Colonic mucosa (tissue), 4 donors: Measurements from ENCODE around the gene MFSD6. TPM values are rescaled to one million over a fixed set of nuclear protein-coding genes. Genes with fewer than 3 reads are reported as not detected.

Experiments used
- DNase-seq: peaks from one replicate; pipeline ENCODE4 v3.0.0-alpha.2; 2020
- H3K27ac ChIP-seq: fragments of 200-600 bp; one replicate; pipeline ENCODE4 v1.8.0; 2021
- H3K27me3 ChIP-seq: fragments of 200-600 bp; one replicate; pipeline ENCODE4 v1.8.0; 2021
- H3K36me3 ChIP-seq: fragments of 200-600 bp; one replicate; pipeline ENCODE4 v1.8.0; 2021
- H3K4me1 ChIP-seq: fragments of 200-600 bp; one replicate; pipeline ENCODE4 v1.8.0; 2021; ENCODE audit warnings: mild to moderate bottlenecking
- H3K4me3 ChIP-seq: fragments of 200-600 bp; one replicate; pipeline ENCODE4 v1.8.0; 2021
- H3K9ac ChIP-seq, 2 donors: one replicate each; pipeline ENCODE4 v1.7.0; 2013; ENCODE audit warnings: control low read depth in 2 of 2, low read depth in 2 of 2, low read length in 2 of 2
- H3K9me3 ChIP-seq: fragments of 200-600 bp; one replicate; pipeline ENCODE4 v1.8.0; 2021
- intact Hi-C: fragments of 100-400 bp; cut with DNase I; formaldehyde crosslinking; loops from one replicate; pipeline ENCODE4 v1.14.1; 2022
- total RNA-seq, 2 donors: library from RNA; stranded (reverse); fragmentation: NEBNext Ultra II Directional in 1 of 2; extraction: Animal tissue kit (Norgen Biotek cat#: 25700) in 1 of 2; gene quantifications; one replicate each; pipeline ENCODE4 v1.2.1, GENCODE V29; 2021
- TF ChIP-seq, protein P1 (sequence below): fragments of 200-600 bp; IDR thresholded peaks from one replicate; pipeline ENCODE4 v1.8.0; 2022; ENCODE audit warnings: antibody characterized with exemption, mild to moderate bottlenecking
- donor health status: healthy.
- donor health status: DM: no; HTN: no; CAD: no.
- donor health status: DM: no; HTN: no; CAD: no.

The MFSD6 gene
- total RNA-seq, 2 donors from 2014 or later, result 60.9 to 83.3 TPM

DNA sequence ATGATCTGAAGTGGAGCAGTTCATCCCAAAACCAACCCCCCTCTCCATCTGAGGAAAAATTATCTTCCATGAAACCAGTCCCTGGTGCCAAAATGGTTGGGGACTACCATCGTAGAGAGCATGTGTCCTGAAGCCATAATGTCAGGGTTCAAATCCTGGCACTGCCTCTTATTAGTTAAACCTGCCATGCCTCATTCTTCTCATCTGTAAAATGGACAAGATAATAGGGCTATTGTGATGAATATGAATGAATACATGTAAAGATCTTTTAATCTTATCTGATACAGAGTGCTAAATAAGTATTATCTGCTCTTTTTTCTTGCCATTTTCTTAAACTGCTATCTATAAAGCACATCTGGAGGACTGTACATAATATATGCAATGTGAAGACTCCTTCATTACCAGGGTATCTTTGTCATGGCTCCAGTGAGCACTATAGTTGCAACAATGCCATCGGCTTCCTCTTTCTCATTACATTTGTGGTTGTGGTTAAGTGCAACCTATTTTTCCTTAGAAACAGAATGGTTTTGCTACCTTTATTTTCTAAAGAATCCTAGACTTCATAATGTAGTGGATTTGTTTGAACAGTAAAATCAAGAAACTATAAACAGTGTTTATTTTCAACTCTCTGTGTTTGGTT is 27.0 kb downstream of the MFSD6 start:
- intact Hi-C loops, result no loop called here
- TF ChIP-seq, protein P1, sequence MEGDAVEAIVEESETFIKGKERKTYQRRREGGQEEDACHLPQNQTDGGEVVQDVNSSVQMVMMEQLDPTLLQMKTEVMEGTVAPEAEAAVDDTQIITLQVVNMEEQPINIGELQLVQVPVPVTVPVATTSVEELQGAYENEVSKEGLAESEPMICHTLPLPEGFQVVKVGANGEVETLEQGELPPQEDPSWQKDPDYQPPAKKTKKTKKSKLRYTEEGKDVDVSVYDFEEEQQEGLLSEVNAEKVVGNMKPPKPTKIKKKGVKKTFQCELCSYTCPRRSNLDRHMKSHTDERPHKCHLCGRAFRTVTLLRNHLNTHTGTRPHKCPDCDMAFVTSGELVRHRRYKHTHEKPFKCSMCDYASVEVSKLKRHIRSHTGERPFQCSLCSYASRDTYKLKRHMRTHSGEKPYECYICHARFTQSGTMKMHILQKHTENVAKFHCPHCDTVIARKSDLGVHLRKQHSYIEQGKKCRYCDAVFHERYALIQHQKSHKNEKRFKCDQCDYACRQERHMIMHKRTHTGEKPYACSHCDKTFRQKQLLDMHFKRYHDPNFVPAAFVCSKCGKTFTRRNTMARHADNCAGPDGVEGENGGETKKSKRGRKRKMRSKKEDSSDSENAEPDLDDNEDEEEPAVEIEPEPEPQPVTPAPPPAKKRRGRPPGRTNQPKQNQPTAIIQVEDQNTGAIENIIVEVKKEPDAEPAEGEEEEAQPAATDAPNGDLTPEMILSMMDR, result no peak
- H3K36me3 ChIP-seq, result peaks cover 5% of the 10 kb centered on the region

DNA sequence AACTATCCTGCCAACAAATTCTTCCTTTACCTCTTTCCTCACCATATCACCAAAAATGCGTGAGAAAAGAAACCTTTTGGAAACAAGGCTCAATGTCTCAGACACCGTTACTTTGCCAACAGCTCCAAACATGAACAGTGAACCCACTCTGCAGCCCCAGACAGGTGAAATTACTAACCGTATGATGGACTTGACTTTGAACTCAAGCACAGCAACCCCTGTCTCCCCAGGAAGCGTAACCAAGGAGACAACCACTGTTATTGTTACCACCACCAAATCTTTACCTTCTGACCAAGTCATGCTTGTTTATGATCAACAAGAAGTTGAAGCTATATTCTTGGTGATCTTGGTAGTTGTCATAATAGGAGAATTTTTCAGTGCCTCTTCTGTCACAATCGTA is 28.4 kb downstream of the MFSD6 start:
- no peaks in the 10 kb centered on the region for H3K9me3 ChIP-seq
- no peaks in the 10 kb centered on the region for H3K27me3 ChIP-seq
- H3K9ac ChIP-seq, result no peak overlapping the region
- intact Hi-C loops, result no loop called here
- H3K4me1 ChIP-seq, result peaks cover 15% of the 10 kb centered on the region
- TF ChIP-seq, protein P1, result no peak
- H3K36me3 ChIP-seq, result peaks cover 5% of the 10 kb centered on the region
- no peak overlapping the region for H3K4me3 ChIP-seq
- H3K27ac ChIP-seq, result no peak overlapping the region
- DNase-seq, result no peak

More for the DNA sequence above, 27.0 kb downstream of the MFSD6 start:
- no peak overlapping the region for H3K4me3 ChIP-seq
- peaks cover 15% of the 10 kb centered on the region for H3K4me1 ChIP-seq
- H3K27ac ChIP-seq, result no peak overlapping the region
- H3K9ac ChIP-seq, result no peak overlapping the region
- H3K27me3 ChIP-seq, result no peaks in the 10 kb centered on the region
- no peak for DNase-seq
- H3K9me3 ChIP-seq, result no peaks in the 10 kb centered on the region

DNA sequence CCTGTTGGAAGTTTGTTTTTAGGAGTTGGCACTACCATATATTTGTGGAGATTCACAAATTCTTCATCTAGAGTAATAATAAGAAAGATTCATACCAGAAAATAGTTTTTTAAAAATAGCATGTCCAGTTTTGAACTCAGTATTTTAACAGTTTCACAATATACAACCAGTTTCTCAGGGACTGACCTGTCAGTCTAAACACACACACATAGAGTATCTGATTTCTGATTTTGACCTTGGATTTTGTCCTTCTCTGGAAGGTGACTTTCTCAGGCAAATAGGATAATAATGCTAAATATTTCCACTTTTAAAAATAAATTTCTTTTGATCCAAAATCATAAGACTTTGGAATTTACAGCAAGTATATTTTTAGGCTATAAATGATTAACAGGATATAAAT is 32.0 kb downstream of the MFSD6 start:
- H3K4me3 ChIP-seq, result no peak overlapping the region
- H3K9ac ChIP-seq, result no peak overlapping the region
- H3K27ac ChIP-seq, result no peak overlapping the region
- peaks cover 5% of the 10 kb centered on the region for H3K36me3 ChIP-seq
- TF ChIP-seq, protein P1, result no peak
- intact Hi-C loops, result no loop called here
- H3K27me3 ChIP-seq, result no peaks in the 10 kb centered on the region
- DNase-seq, result no peak
- no peaks in the 10 kb centered on the region for H3K4me1 ChIP-seq
- no peaks in the 10 kb centered on the region for H3K9me3 ChIP-seq

DNA sequence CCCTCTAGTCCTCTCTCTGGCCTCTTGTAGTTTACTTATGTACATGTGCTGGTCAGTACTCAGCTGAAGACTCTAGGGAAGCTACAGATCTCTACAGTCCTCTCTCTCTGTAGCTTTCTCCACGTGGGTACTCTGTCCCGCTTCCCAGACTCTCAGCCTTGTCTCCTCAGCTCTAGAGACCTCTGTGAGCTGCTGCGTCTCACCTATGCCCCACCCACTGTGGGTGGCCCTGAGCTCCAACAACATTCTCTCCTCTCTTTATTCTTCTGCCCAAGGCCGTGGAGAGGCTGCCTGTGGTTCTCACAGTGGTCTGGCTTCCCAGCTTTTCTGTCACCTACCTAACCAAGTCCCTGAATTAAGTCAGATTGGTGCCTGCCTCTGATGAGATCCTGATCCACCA is 33.4 kb downstream of the MFSD6 start:
- TF ChIP-seq, protein P1, result no peak
- Histone ChIP-seq H3K4me1 (no peaks in the 10 kb centered on the region), H3K4me3 (no peak overlapping the region), H3K27ac (no peak overlapping the region), H3K27me3 (no peaks in the 10 kb centered on the region), H3K9me3 (no peaks in the 10 kb centered on the region), H3K9ac (no peak overlapping the region), H3K36me3 (peaks cover 5% of the 10 kb centered on the region)
- DNase-seq, result no peak
- intact Hi-C loops, result no loop called here

DNA sequence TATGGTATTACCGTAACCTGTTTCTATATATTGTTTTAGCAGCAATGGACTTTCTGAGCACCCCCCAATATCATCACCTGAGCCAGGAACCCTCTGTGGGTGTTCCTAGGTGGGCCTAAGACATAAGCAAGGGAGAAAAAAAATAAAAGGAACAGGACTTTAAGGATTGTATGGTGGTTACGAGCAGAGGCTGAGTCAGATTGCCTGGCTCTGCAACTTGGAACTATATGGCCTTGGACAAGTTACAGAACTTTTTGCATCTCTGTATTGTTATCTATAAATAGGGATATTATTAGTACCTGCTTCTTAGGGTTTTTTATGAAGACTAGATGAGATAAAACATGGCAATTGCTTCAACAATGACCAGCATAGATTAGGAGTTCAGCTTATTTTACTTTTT is 34.9 kb downstream of the MFSD6 start:
- H3K27ac ChIP-seq, result no peak overlapping the region
- TF ChIP-seq, protein P1, result no peak
- intact Hi-C loops, result no loop called here
- no peaks in the 10 kb centered on the region for H3K36me3 ChIP-seq
- no peaks in the 10 kb centered on the region for H3K9me3 ChIP-seq
- H3K9ac ChIP-seq, result no peak overlapping the region
- H3K4me1 ChIP-seq, result no peaks in the 10 kb centered on the region
- DNase-seq, result no peak
- H3K27me3 ChIP-seq, result no peaks in the 10 kb centered on the region
- H3K4me3 ChIP-seq, result no peak overlapping the region
